ENCODE data around the gene BOK. TPM values are rescaled to one million over a fixed set of nuclear protein-coding genes. Genes with fewer than 3 reads are reported as not detected.

Gene BOK
- total RNA-seq, 6 donors from 2014 or later: 42.9 to 143 (median 61.3) TPM

- ATAC-seq (ENCODE audit: low FRiP score in 2 of 2): no peak
- Histone ChIP-seq H3K4me3 (no peak overlapping the region), H3K9me3 (no peaks in the 10 kb centered on the region), H3K27ac (no peak overlapping the region), H3K36me3 (no peaks in the 10 kb centered on the region), H3K27me3 (peaks cover 0 to under 1% (median 0%) of the 10 kb centered on the region in 4 donors), H3K4me1 (peaks cover 33 to 54% (median 46%) of the 10 kb centered on the region in 4 donors)
- DNase-seq: peak in 1 of 2 donors; percentile 78
- 30% methylated on average over 18 to 25 of the region's 25 CpGs for WGBS, 2 donors
- no peak for TF ChIP-seq EP300 (IDR thresholded peaks at IDR 0.05)
- no peak for TF ChIP-seq CTCF (IDR thresholded peaks at IDR 0.05)
- TF ChIP-seq POLR2A (IDR thresholded peaks at IDR 0.05): no peak
- no peak for TF ChIP-seq POLR2AphosphoS5 (IDR thresholded peaks at IDR 0.05)
Measured at GRCh38 chr2:241546771-241547498, 11.6 kb upstream of the BOK start.

GRCh38 chr2:241547781-241548450 lies 10.6 kb upstream of the BOK start:
- peaks cover 35 to 57% (median 48%) of the 10 kb centered on the region in 4 donors for H3K4me1 ChIP-seq
- no peaks in the 10 kb centered on the region for H3K9me3 ChIP-seq
- no peaks in the 10 kb centered on the region for H3K27me3 ChIP-seq
- DNase-seq: no peak
- no peak for ATAC-seq (ENCODE audit: low FRiP score in 2 of 2)
- no peak for TF ChIP-seq EP300 (IDR thresholded peaks at IDR 0.05)
- no peak for TF ChIP-seq POLR2A (IDR thresholded peaks at IDR 0.05)
- TF ChIP-seq POLR2AphosphoS5 (IDR thresholded peaks at IDR 0.05): no peak
- TF ChIP-seq CTCF (IDR thresholded peaks at IDR 0.05): no peak
- H3K36me3 ChIP-seq: no peaks in the 10 kb centered on the region
- H3K4me3 ChIP-seq: no peak overlapping the region
- no peak overlapping the region for H3K27ac ChIP-seq
- 92 to 94% methylated on average over 12 to 15 of the region's 16 CpGs for WGBS, 2 donors

GRCh38 chr2:241548451-241548835 lies 10.1 kb upstream of the BOK start:
- H3K9me3 ChIP-seq: no peaks in the 10 kb centered on the region
- no peak overlapping the region for H3K4me3 ChIP-seq
- 92 to 96% methylated on average over 3 of the region's 3 CpGs for WGBS, 2 donors
- H3K27ac ChIP-seq: no peak overlapping the region
- no peaks in the 10 kb centered on the region for H3K27me3 ChIP-seq
- no peaks in the 10 kb centered on the region for H3K36me3 ChIP-seq
- DNase-seq (no peak), ATAC-seq (ENCODE audit: low FRiP score in 2 of 2) (no peak)
- no peak for TF ChIP-seq POLR2A (IDR thresholded peaks at IDR 0.05)
- TF ChIP-seq POLR2AphosphoS5 (IDR thresholded peaks at IDR 0.05): no peak
- no peak for TF ChIP-seq EP300 (IDR thresholded peaks at IDR 0.05)
- TF ChIP-seq CTCF (IDR thresholded peaks at IDR 0.05): no peak
- peaks cover 35 to 61% (median 48%) of the 10 kb centered on the region in 4 donors for H3K4me1 ChIP-seq

- 58% methylated on average over 21 of the region's 21 CpGs; no CpG with 5 or more reads in 1 of the 2 donors for WGBS, 2 donors
- peaks cover 35 to 76% (median 59%) of the 10 kb centered on the region in 4 donors for H3K4me1 ChIP-seq
- no peaks in the 10 kb centered on the region for H3K9me3 ChIP-seq
- peak overlapping the region in 3 of 4 donors; percentile 1 to 44 (median 34) for H3K4me3 ChIP-seq
- H3K27me3 ChIP-seq: no peaks in the 10 kb centered on the region
- ATAC-seq (ENCODE audit: low FRiP score in 2 of 2) (peak in 1 of 2 donors; percentile 26), DNase-seq (peak in 1 of 2 donors; percentile 66)
- H3K27ac ChIP-seq: peak overlapping the region; percentile 33 to 73 (median 52)
- H3K36me3 ChIP-seq: no peaks in the 10 kb centered on the region
- no peak for TF ChIP-seq POLR2AphosphoS5 (IDR thresholded peaks at IDR 0.05)
- TF ChIP-seq POLR2A (IDR thresholded peaks at IDR 0.05): no peak
- no peak for TF ChIP-seq CTCF (IDR thresholded peaks at IDR 0.05)
- no peak for TF ChIP-seq EP300 (IDR thresholded peaks at IDR 0.05)
Measured at GRCh38 chr2:241550616-241551580, 7.6 kb upstream of the BOK start.
